GM12801 (cell line): ENCODE data around the gene KCNH1.

ENCODE experiments used
- CTCF ChIP-seq: IDR thresholded peaks from one replicate; pipeline ENCODE4 v1.5.1; 2011; ENCODE audit warnings: control low read depth; ENCODE audit not compliant: insufficient read length; ENCODE audit errors: extremely low read depth

The KCNH1 gene

GRCh38 chr1:210747890-210748289 lies 386.1 kb downstream of the KCNH1 start:
- TF ChIP-seq CTCF: no peak

- TF ChIP-seq CTCF: no peak
Observed at GRCh38 chr1:210747112-210747511, 386.8 kb downstream of the KCNH1 start.

GRCh38 chr1:210746024-210746731 lies 387.8 kb downstream of the KCNH1 start:
- no peak for TF ChIP-seq CTCF

- no peak for TF ChIP-seq CTCF
Observed at GRCh38 chr1:210743038-210743437, 390.9 kb downstream of the KCNH1 start.

- no peak for TF ChIP-seq CTCF
Observed at GRCh38 chr1:210741564-210741963, 392.4 kb downstream of the KCNH1 start.

GRCh38 chr1:210739627-210740026 lies 394.3 kb downstream of the KCNH1 start:
- no peak for TF ChIP-seq CTCF

- no peak for TF ChIP-seq CTCF
Observed at GRCh38 chr1:210738256-210738655, 395.7 kb downstream of the KCNH1 start.
